ENCODE results near the gene KCNA10. TPM values are rescaled to one million over a fixed set of nuclear protein-coding genes. Genes with fewer than 3 reads are reported as not detected.

Gene KCNA10
- polyA plus RNA-seq, 1 donor (not counting 4 experiments of a cell fraction or from before 2014, with no cell fraction given), result not detected

- H3K27ac ChIP-seq (ENCODE audit: control insufficient read depth, insufficient read depth, low read length), result no peak overlapping the region
- H3K27me3 ChIP-seq (ENCODE audit: control insufficient read depth, extremely low read depth, insufficient read depth, low read length), result no peaks in the 10 kb centered on the region
- no peak overlapping the region for H3K4me3 ChIP-seq (ENCODE audit: control insufficient read depth in 2 of 3, extremely low read depth in 1 of 3, insufficient read depth in 2 of 3, low read depth in 1 of 3, low read length in 3 of 3)
- H4K20me1 ChIP-seq (ENCODE audit: control insufficient read depth, extremely low read depth, insufficient read depth, low read length), result no peaks in the 10 kb centered on the region
- H3K36me3 ChIP-seq (ENCODE audit: control insufficient read depth in 2 of 2, extremely low read depth in 1 of 2, insufficient read depth in 2 of 2, low read length in 2 of 2), result no peaks in the 10 kb centered on the region
- H3K79me2 ChIP-seq (ENCODE audit: control insufficient read depth, insufficient read depth, low read length), result no peaks in the 10 kb centered on the region
- H3K9me1 ChIP-seq (ENCODE audit: control insufficient read depth, extremely low read depth, insufficient read depth, low read length), result no peaks in the 10 kb centered on the region
- peaks cover 3% of the 10 kb centered on the region for H3K4me1 ChIP-seq (ENCODE audit: control insufficient read depth, extremely low read depth, insufficient read depth, low read length)
- FAIRE-seq (no peak), DNase-seq (ENCODE audit: low read depth, low spot score) (no peak)
- no peak overlapping the region for H3K9ac ChIP-seq (ENCODE audit: control insufficient read depth, extremely low read depth, insufficient read depth, low read length)
- no peak overlapping the region for H3K4me2 ChIP-seq (ENCODE audit: control insufficient read depth, extremely low read depth, insufficient read depth, low read depth, low read length)
- dilution Hi-C loops (cut with MboI; ENCODE audit: extremely low pct_ligation_motif_present, low sequenced_read_pairs), result no loop called here
- H3K9me3 ChIP-seq (ENCODE audit: control insufficient read depth, low read depth, low read length), result no peaks in the 10 kb centered on the region
- TF ChIP-seq CTCF (optimal IDR thresholded peaks at IDR 0.05 in 1 of 3, IDR thresholded peaks at IDR 0.05 in 1 of 3, conservative IDR thresholded peaks at IDR 0.05 in 1 of 3; ENCODE audit: extremely low read depth in 1 of 3, insufficient read depth in 2 of 3, low read length in 3 of 3), result no peak
- no peak for TF ChIP-seq EZH2 (IDR thresholded peaks at IDR 0.05; ENCODE audit: low read length)
- no peak overlapping the region for H2AFZ ChIP-seq (ENCODE audit: control insufficient read depth, low read length)
These were observed 25.8 kb downstream of the KCNA10 start for GRCh38 chr1:110493059-110493699.

GRCh38 chr1:110492573-110492972 is 26.4 kb downstream of the KCNA10 start:
- no peak overlapping the region for H3K27ac ChIP-seq (ENCODE audit: control insufficient read depth, insufficient read depth, low read length)
- dilution Hi-C loops (cut with MboI; ENCODE audit: extremely low pct_ligation_motif_present, low sequenced_read_pairs), result no loop called here
- no peaks in the 10 kb centered on the region for H4K20me1 ChIP-seq (ENCODE audit: control insufficient read depth, extremely low read depth, insufficient read depth, low read length)
- DNase-seq (ENCODE audit: low read depth, low spot score) (no peak), FAIRE-seq (no peak)
- peaks cover 7% of the 10 kb centered on the region for H3K4me1 ChIP-seq (ENCODE audit: control insufficient read depth, extremely low read depth, insufficient read depth, low read length)
- no peak overlapping the region for H3K9ac ChIP-seq (ENCODE audit: control insufficient read depth, extremely low read depth, insufficient read depth, low read length)
- no peaks in the 10 kb centered on the region for H3K9me3 ChIP-seq (ENCODE audit: control insufficient read depth, low read depth, low read length)
- H3K27me3 ChIP-seq (ENCODE audit: control insufficient read depth, extremely low read depth, insufficient read depth, low read length), result no peaks in the 10 kb centered on the region
- no peaks in the 10 kb centered on the region for H3K79me2 ChIP-seq (ENCODE audit: control insufficient read depth, insufficient read depth, low read length)
- no peak overlapping the region for H2AFZ ChIP-seq (ENCODE audit: control insufficient read depth, low read length)
- no peaks in the 10 kb centered on the region for H3K36me3 ChIP-seq (ENCODE audit: control insufficient read depth in 2 of 2, extremely low read depth in 1 of 2, insufficient read depth in 2 of 2, low read length in 2 of 2)
- H3K9me1 ChIP-seq (ENCODE audit: control insufficient read depth, extremely low read depth, insufficient read depth, low read length), result no peaks in the 10 kb centered on the region
- H3K4me2 ChIP-seq (ENCODE audit: control insufficient read depth, extremely low read depth, insufficient read depth, low read depth, low read length), result no peak overlapping the region
- TF ChIP-seq EZH2 (IDR thresholded peaks at IDR 0.05; ENCODE audit: low read length), result no peak
- TF ChIP-seq CTCF (optimal IDR thresholded peaks at IDR 0.05 in 1 of 3, IDR thresholded peaks at IDR 0.05 in 1 of 3, conservative IDR thresholded peaks at IDR 0.05 in 1 of 3; ENCODE audit: extremely low read depth in 1 of 3, insufficient read depth in 2 of 3, low read length in 3 of 3), result no peak
- H3K4me3 ChIP-seq (ENCODE audit: control insufficient read depth in 2 of 3, extremely low read depth in 1 of 3, insufficient read depth in 2 of 3, low read depth in 1 of 3, low read length in 3 of 3), result no peak overlapping the region

Measured in keratinocyte (primary cell).